Left ventricle myocardium inferior (tissue), 1 donor: ENCODE data around the gene DPH1. TPM values are rescaled to one million over a fixed set of nuclear protein-coding genes. Genes with fewer than 3 reads are reported as not detected.

Experiments used
- DNase-seq: peaks from one replicate; pipeline ENCODE4 v3.0.0-alpha.2; 2020
- H3K27ac ChIP-seq: fragments of 200-600 bp; replicated peaks from 2 replicates; pipeline ENCODE4 v1.8.0; 2021
- H3K27me3 ChIP-seq: fragments of 200-600 bp; 2 replicates; pipeline ENCODE4 v1.8.0; 2021; ENCODE audit warnings: low read depth
- H3K36me3 ChIP-seq: fragments of 200-600 bp; 2 replicates; pipeline ENCODE4 v1.8.0; 2021
- H3K4me1 ChIP-seq: fragments of 200-600 bp; 2 replicates; pipeline ENCODE4 v1.8.0; 2021
- H3K4me3 ChIP-seq: fragments of 200-600 bp; 2 replicates; pipeline ENCODE4 v1.8.0; 2021; ENCODE audit warnings: mild to moderate bottlenecking, moderate library complexity
- H3K9me3 ChIP-seq: fragments of 200-600 bp; replicated peaks from 2 replicates; pipeline ENCODE4 v1.8.0; 2021
- intact Hi-C: fragments of 100-400 bp; cut with micrococcal nuclease; formaldehyde crosslinking; loops from one replicate; pipeline ENCODE4 v1.11.0; 2022
- total RNA-seq: library from RNA; stranded (reverse); fragmentation: NEBNext Ultra II Directional; extraction: Animal tissue kit (Norgen Biotek cat#: 25700); gene quantifications from one replicate; pipeline ENCODE4 v1.2.1, GENCODE V29; 2021
- TF ChIP-seq, protein P1 (sequence below): fragments of 200-600 bp; IDR thresholded peaks from 2 replicates; pipeline ENCODE4 v1.8.0; 2021; ENCODE audit warnings: antibody characterized with exemption, mild to moderate bottlenecking, borderline replicate concordance
- donor health status: DM: no; HTN: yes; CAD: no; lungs with severe emphysema.

DPH1 gene
- total RNA-seq, 1 donor from 2014 or later: 29.1 TPM

DNA sequence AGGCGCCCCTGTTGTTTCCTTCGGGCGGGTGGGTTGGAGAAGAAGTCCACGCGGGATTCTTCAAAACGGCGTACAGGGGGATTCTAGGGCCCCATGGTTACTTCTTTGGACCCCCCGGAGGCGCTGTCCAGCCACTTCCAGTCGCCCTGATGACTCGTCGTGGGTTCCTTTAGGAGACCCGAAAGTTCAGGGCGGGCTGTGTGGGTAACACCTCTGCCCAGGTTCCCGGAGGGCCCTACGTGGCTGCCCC lies 24.2 kb downstream of the DPH1 start:
- peaks cover 78% of the 10 kb centered on the region for H3K4me1 ChIP-seq
- peaks cover 20% of the 10 kb centered on the region for H3K36me3 ChIP-seq
- H3K4me3 ChIP-seq: peak overlapping the region; percentile 84
- intact Hi-C loops: loop anchor here (2.0 kb wide), 1 partner anchor 187 kb away; no protein-coding TSS in a partner anchor
- peaks cover 80% of the 10 kb centered on the region for H3K27me3 ChIP-seq
- no peak for DNase-seq
- TF ChIP-seq, protein P1, sequence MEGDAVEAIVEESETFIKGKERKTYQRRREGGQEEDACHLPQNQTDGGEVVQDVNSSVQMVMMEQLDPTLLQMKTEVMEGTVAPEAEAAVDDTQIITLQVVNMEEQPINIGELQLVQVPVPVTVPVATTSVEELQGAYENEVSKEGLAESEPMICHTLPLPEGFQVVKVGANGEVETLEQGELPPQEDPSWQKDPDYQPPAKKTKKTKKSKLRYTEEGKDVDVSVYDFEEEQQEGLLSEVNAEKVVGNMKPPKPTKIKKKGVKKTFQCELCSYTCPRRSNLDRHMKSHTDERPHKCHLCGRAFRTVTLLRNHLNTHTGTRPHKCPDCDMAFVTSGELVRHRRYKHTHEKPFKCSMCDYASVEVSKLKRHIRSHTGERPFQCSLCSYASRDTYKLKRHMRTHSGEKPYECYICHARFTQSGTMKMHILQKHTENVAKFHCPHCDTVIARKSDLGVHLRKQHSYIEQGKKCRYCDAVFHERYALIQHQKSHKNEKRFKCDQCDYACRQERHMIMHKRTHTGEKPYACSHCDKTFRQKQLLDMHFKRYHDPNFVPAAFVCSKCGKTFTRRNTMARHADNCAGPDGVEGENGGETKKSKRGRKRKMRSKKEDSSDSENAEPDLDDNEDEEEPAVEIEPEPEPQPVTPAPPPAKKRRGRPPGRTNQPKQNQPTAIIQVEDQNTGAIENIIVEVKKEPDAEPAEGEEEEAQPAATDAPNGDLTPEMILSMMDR: no peak
- H3K27ac ChIP-seq: peak overlapping the region; percentile 96
- no peaks in the 10 kb centered on the region for H3K9me3 ChIP-seq

DNA sequence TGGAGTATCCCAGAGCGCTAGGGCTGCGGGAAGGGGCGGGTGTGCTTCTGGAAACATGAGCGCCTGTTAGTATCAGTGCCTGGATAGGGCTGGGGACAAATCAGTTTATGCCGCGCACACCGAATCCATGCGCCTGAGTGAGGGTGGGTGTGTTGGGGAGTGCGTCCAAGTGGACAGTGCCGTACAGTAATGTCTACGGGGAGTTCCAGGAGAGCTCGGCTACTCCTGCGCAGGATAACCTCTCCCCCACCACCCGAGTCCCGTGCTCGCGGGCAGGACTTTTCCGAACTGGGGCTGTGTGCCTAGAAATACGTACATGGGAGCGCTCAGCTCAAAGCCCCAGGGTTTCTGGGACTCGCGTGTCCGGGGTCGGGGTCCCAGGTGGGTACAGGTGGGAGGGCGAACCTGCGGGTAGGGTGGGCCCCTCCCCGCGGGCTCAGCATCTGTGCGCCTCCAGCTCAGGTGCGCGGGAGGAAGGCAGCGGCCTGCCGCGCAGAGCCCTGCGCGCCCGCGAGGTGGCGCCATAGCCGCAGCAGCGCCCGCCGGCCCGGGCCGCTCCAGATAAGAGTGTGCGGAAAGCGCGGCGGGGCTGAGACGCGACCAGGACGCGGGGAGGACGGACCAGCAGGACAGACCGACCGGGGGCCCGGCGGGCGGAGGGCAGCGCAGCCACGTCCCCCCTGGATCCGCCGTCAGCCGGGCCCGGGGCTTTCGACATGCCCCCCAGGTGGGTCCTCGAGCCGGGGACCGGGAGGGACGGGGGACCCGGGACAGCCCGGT lies 24.7 kb downstream of the DPH1 start, which contains the start of gene HIC1:
TSS of gene HIC1 (plus strand) at position 592 of the 780 bp plus-strand sequence. CDS start 1,588 bp downstream, outside the sequence.
- Histone ChIP-seq H3K36me3 (peaks cover 26% of the 10 kb centered on the region), H3K4me3 (peak within 1 kb of the TSS; percentile 84), H3K9me3 (no peaks in the 10 kb centered on the region), H3K4me1 (peaks cover 78% of the 10 kb centered on the region), H3K27ac (peak within 1 kb of the TSS; percentile 96), H3K27me3 (peaks cover 85% of the 10 kb centered on the region)
- intact Hi-C loops: loop anchor here (2.0 kb wide), 1 partner anchor 186 kb away; no protein-coding TSS in a partner anchor
- TF ChIP-seq, protein P1: peak; percentile 98
- DNase-seq: peak; percentile 83

DNA sequence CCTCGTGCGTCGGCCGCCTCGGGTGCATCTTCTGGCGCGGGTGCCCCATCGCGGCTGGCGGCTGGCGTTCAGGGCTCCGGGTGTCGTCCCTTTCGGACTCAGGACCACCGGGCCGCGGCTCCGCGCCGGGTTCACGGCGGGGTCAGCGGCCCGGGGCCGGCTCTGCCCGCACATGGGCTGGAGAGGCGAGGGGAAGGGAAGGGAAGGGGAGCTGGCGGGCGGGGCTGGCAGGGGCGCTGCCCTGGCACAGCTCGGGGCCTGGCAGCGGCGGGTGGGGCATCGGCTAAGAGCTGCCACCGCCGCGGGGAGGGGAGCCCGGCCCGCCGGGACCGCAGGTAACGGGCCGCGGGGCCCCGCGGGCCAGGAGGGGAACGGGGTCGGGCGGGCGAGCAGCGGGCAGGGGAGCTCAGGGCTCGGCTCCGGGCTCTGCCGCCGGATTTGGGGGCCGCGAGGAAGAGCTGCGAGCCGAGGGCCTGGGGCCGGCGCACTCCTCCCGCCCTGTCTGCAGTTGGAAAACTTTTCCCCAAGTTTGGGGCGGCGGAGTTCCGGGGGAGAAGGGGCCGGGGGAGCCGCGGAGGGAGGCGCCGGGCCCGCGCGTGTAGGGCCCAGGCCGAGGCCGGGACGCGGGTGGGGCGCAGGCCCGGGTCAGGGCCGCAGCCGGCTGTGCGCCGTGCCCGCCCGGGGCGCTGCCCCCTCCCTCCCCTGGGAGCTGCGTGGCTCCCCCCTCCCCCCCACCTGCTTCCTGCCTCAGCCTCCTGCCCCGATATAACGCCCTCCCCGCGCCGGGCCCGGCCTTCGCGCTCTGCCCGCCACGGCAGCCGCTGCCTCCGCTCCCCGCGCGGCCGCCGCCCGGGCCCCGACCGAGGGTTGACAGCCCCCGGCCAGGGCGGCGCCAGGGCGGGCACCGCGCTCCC lies 25.6 kb downstream of the DPH1 start:
- H3K27me3 ChIP-seq: peaks cover 88% of the 10 kb centered on the region
- H3K4me1 ChIP-seq: peaks cover 81% of the 10 kb centered on the region
- peak overlapping the region; percentile 84 for H3K4me3 ChIP-seq
- TF ChIP-seq, protein P1: no peak
- H3K27ac ChIP-seq: peak overlapping the region; percentile 96
- H3K36me3 ChIP-seq: peaks cover 33% of the 10 kb centered on the region
- H3K9me3 ChIP-seq: no peaks in the 10 kb centered on the region
- no peak for DNase-seq
- intact Hi-C loops: loop anchor here (2.0 kb wide), 1 partner anchor 185 kb away; no protein-coding TSS in a partner anchor

DNA sequence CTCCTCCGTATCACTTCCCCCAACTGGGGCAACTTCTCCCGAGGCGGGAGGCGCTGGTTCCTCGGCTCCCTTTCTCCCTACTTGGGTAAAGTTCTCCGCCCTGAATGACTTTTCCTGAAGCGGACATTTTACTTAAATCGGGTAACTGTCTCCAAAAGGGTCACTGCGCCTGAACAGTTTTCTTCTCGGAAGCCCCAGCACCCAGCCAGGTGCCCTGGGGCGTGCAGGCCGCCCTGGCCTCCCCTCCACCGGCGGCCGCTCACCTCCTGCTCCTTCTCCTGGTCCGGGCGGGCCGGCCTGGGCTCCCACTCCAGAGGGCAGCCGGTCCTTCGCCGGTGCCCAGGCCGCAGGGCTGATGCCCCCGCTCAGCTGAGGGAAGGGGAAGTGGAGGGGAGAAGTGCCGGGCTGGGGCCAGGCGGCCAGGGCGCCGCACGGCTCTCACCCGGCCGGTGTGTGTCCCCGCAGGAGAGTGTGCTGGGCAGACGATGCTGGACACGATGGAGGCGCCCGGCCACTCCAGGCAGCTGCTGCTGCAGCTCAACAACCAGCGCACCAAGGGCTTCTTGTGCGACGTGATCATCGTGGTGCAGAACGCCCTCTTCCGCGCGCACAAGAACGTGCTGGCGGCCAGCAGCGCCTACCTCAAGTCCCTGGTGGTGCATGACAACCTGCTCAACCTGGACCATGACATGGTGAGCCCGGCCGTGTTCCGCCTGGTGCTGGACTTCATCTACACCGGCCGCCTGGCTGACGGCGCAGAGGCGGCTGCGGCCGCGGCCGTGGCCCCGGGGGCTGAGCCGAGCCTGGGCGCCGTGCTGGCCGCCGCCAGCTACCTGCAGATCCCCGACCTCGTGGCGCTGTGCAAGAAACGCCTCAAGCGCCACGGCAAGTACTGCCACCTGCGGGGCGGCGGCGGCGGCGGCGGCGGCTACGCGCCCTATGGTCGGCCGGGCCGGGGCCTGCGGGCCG lies 26.5 kb downstream of the DPH1 start:
- intact Hi-C loops: no loop called here
- Histone ChIP-seq H3K4me3 (peak overlapping the region; percentile 84), H3K27ac (peak overlapping the region; percentile 96), H3K27me3 (peaks cover 85% of the 10 kb centered on the region), H3K36me3 (peaks cover 42% of the 10 kb centered on the region), H3K9me3 (no peaks in the 10 kb centered on the region), H3K4me1 (peaks cover 81% of the 10 kb centered on the region)
- TF ChIP-seq, protein P1: peak; percentile 24
- no peak for DNase-seq
